ENCODE measurements around the gene TMEM184B.

DNA sequence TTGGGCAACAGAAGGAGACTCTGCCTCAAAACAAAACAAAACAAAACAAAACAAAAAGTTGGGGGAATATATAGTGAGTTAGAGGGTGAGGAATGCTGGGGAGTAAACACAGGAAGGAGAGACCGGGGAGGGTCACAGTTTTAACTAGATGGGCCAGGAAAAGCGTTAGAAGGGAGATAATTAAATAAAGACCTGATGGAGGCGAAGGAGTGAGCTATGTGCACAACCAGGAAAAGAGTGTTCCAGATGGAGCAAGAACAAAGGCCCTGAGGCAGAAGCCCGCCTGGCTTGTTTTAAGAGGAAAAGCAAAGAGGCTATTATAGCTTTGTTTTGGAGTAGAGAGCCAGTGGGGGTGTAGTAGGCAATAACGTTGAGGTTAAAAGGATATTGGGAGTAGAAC is 86.4 kb downstream of the TMEM184B start:
- TF ChIP-seq, protein P1, sequence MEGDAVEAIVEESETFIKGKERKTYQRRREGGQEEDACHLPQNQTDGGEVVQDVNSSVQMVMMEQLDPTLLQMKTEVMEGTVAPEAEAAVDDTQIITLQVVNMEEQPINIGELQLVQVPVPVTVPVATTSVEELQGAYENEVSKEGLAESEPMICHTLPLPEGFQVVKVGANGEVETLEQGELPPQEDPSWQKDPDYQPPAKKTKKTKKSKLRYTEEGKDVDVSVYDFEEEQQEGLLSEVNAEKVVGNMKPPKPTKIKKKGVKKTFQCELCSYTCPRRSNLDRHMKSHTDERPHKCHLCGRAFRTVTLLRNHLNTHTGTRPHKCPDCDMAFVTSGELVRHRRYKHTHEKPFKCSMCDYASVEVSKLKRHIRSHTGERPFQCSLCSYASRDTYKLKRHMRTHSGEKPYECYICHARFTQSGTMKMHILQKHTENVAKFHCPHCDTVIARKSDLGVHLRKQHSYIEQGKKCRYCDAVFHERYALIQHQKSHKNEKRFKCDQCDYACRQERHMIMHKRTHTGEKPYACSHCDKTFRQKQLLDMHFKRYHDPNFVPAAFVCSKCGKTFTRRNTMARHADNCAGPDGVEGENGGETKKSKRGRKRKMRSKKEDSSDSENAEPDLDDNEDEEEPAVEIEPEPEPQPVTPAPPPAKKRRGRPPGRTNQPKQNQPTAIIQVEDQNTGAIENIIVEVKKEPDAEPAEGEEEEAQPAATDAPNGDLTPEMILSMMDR (IDR thresholded peaks at IDR 0.05) = no peak
- no peak for TF ChIP-seq KDM1A (IDR thresholded peaks at IDR 0.05; ENCODE audit: low read depth)
- TF ChIP-seq EHMT2 (IDR thresholded peaks at IDR 0.05; ENCODE audit: low read depth) = no peak
- no peak for TF ChIP-seq JUN (IDR thresholded peaks at IDR 0.05)
- TF ChIP-seq, protein P2, sequence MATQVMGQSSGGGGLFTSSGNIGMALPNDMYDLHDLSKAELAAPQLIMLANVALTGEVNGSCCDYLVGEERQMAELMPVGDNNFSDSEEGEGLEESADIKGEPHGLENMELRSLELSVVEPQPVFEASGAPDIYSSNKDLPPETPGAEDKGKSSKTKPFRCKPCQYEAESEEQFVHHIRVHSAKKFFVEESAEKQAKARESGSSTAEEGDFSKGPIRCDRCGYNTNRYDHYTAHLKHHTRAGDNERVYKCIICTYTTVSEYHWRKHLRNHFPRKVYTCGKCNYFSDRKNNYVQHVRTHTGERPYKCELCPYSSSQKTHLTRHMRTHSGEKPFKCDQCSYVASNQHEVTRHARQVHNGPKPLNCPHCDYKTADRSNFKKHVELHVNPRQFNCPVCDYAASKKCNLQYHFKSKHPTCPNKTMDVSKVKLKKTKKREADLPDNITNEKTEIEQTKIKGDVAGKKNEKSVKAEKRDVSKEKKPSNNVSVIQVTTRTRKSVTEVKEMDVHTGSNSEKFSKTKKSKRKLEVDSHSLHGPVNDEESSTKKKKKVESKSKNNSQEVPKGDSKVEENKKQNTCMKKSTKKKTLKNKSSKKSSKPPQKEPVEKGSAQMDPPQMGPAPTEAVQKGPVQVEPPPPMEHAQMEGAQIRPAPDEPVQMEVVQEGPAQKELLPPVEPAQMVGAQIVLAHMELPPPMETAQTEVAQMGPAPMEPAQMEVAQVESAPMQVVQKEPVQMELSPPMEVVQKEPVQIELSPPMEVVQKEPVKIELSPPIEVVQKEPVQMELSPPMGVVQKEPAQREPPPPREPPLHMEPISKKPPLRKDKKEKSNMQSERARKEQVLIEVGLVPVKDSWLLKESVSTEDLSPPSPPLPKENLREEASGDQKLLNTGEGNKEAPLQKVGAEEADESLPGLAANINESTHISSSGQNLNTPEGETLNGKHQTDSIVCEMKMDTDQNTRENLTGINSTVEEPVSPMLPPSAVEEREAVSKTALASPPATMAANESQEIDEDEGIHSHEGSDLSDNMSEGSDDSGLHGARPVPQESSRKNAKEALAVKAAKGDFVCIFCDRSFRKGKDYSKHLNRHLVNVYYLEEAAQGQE (IDR thresholded peaks at IDR 0.05) = no peak
- no peak for TF ChIP-seq POLR2A (IDR thresholded peaks at IDR 0.05; ENCODE audit: low read length)
- no peak for TF ChIP-seq POLR2AphosphoS2 (conservative IDR thresholded peaks at IDR 0.05; ENCODE audit: low read length)
- TF ChIP-seq SREBF2 (IDR thresholded peaks at IDR 0.05) = no peak
- TF ChIP-seq, protein P3, sequence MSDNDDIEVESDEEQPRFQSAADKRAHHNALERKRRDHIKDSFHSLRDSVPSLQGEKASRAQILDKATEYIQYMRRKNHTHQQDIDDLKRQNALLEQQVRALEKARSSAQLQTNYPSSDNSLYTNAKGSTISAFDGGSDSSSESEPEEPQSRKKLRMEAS (IDR thresholded peaks at IDR 0.05) = no peak
- TF ChIP-seq NFE2L2 (conservative IDR thresholded peaks at IDR 0.05; ENCODE audit: low read length) = no peak
- no peak for TF ChIP-seq NR3C1 (IDR thresholded peaks at IDR 0.05)
